Measurements from ENCODE around the gene POLR3H. TPM values are rescaled to one million over a fixed set of nuclear protein-coding genes. Genes with fewer than 3 reads are reported as not detected.

POLR3H gene
- total RNA-seq, 1 experiment from 2014 or later, result 92.1 TPM

DNA sequence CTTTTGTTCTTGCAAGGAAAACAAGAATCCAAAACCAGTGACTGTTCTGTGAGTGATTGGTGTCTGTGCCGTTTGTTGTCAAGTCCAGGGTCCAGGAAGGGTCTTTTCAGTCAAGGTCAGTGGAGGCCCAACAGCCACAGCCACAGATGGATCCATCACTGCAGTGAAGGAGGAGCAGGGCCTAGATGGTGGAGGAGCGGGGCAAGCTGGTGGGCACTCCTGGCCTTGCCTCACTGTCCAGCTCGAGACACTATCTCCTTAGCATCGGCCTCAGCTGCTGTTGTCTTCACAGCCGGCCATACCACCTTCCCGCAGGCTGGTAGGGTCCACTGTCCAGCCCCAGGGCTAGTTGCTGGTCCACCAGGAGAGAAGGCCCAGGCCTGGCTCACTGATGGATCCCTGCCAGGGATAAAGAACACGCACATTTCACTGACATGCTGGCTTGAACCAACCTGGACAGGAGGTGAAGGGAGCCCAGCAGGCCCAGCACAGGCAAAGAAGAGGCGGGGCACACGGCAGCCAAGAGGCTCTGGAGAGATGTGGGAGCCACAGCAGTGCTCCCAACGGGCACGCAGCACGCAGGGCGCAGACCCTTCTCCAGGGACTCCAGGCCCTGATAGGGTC lies 15.2 kb downstream of the POLR3H start:
- H3K4me3 ChIP-seq (ENCODE audit: low read depth, low read length, poor library complexity, severe bottlenecking), result no peak overlapping the region
- intact Hi-C loops (cut with micrococcal nuclease; ENCODE audit: unreplicated experiment), result no loop called here
- peak overlapping the region; percentile 8 for H3K27ac ChIP-seq (ENCODE audit: low read depth, low read length, poor library complexity, severe bottlenecking)
- no TSS peak for BruUV-seq (replicated peaks)
- no peak for DNase-seq (ENCODE audit: low spot score)
- POLR2A ChIA-PET (ENCODE audit: low non-redundant PET), result no interaction called here
- TF ChIP-seq EZH2 (IDR thresholded peaks at IDR 0.05; ENCODE audit: borderline replicate concordance, low read depth, low read length, poor library complexity, severe bottlenecking), result no peak
- TF ChIP-seq, protein P1, sequence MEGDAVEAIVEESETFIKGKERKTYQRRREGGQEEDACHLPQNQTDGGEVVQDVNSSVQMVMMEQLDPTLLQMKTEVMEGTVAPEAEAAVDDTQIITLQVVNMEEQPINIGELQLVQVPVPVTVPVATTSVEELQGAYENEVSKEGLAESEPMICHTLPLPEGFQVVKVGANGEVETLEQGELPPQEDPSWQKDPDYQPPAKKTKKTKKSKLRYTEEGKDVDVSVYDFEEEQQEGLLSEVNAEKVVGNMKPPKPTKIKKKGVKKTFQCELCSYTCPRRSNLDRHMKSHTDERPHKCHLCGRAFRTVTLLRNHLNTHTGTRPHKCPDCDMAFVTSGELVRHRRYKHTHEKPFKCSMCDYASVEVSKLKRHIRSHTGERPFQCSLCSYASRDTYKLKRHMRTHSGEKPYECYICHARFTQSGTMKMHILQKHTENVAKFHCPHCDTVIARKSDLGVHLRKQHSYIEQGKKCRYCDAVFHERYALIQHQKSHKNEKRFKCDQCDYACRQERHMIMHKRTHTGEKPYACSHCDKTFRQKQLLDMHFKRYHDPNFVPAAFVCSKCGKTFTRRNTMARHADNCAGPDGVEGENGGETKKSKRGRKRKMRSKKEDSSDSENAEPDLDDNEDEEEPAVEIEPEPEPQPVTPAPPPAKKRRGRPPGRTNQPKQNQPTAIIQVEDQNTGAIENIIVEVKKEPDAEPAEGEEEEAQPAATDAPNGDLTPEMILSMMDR (conservative IDR thresholded peaks at IDR 0.05; ENCODE audit: low read depth, low read length), result no peak
- CTCF ChIA-PET, result no interaction called here
- H3K9me3 ChIP-seq (ENCODE audit: low read depth, low read length, poor library complexity, severe bottlenecking), result no peaks in the 10 kb centered on the region
- H3K4me1 ChIP-seq (ENCODE audit: insufficient read depth, low read length, poor library complexity, severe bottlenecking), result no peaks in the 10 kb centered on the region
- H3K36me3 ChIP-seq (ENCODE audit: insufficient read depth, low read length, poor library complexity, severe bottlenecking), result peaks cover 91% of the 10 kb centered on the region
- H3K27me3 ChIP-seq (replicated peaks; ENCODE audit: insufficient read depth, low read depth, low read length, poor library complexity), result no peaks in the 10 kb centered on the region

DNA sequence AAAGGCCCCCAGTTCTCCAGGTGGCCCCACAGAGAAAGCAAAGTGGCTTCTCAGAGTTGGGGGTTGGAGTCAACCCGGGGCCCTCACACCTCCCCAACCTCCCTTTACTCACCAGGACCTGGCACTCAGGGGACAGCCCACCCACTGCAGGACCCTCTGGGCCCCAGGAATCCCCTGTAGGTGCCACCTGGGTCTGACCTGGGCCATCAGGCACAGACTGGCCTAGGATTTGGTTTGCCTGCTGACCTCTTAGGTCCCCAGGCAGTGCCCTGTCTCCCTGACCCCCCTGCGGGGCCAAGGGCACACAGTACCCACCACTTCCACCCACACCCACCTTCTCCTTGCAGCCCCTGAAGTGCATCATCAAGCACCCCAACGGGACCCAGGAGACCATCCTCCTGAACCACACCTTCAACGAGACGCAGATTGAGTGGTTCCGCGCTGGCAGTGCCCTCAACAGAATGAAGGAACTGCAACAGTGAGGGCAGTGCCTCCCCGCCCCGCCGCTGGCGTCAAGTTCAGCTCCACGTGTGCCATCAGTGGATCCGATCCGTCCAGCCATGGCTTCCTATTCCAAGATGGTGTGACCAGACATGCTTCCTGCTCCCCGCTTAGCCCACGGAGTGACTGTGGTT lies 16.0 kb downstream of the POLR3H start:
- Histone ChIP-seq H3K4me1 (ENCODE audit: insufficient read depth, low read length, poor library complexity, severe bottlenecking) (no peaks in the 10 kb centered on the region), H3K27ac (ENCODE audit: low read depth, low read length, poor library complexity, severe bottlenecking) (peak overlapping the region; percentile 18), H3K9me3 (ENCODE audit: low read depth, low read length, poor library complexity, severe bottlenecking) (no peaks in the 10 kb centered on the region), H3K4me3 (ENCODE audit: low read depth, low read length, poor library complexity, severe bottlenecking) (no peak overlapping the region), H3K36me3 (ENCODE audit: insufficient read depth, low read length, poor library complexity, severe bottlenecking) (peaks cover 92% of the 10 kb centered on the region), H3K27me3 (replicated peaks; ENCODE audit: insufficient read depth, low read depth, low read length, poor library complexity) (no peaks in the 10 kb centered on the region)
- intact Hi-C loops (cut with micrococcal nuclease; ENCODE audit: unreplicated experiment), result no loop called here
- no peak for TF ChIP-seq EZH2 (IDR thresholded peaks at IDR 0.05; ENCODE audit: borderline replicate concordance, low read depth, low read length, poor library complexity, severe bottlenecking)
- TF ChIP-seq, protein P1 (conservative IDR thresholded peaks at IDR 0.05; ENCODE audit: low read depth, low read length), result no peak
- POLR2A ChIA-PET (ENCODE audit: low non-redundant PET), result no interaction called here
- no peak for DNase-seq (ENCODE audit: low spot score)
- TSS peak; percentile 72 for BruUV-seq (replicated peaks)
- CTCF ChIA-PET, result interaction anchor here (0.7 kb wide), 1 partner anchor 478 kb away, joined by 4 read pairs; no protein-coding TSS in a partner anchor

DNA sequence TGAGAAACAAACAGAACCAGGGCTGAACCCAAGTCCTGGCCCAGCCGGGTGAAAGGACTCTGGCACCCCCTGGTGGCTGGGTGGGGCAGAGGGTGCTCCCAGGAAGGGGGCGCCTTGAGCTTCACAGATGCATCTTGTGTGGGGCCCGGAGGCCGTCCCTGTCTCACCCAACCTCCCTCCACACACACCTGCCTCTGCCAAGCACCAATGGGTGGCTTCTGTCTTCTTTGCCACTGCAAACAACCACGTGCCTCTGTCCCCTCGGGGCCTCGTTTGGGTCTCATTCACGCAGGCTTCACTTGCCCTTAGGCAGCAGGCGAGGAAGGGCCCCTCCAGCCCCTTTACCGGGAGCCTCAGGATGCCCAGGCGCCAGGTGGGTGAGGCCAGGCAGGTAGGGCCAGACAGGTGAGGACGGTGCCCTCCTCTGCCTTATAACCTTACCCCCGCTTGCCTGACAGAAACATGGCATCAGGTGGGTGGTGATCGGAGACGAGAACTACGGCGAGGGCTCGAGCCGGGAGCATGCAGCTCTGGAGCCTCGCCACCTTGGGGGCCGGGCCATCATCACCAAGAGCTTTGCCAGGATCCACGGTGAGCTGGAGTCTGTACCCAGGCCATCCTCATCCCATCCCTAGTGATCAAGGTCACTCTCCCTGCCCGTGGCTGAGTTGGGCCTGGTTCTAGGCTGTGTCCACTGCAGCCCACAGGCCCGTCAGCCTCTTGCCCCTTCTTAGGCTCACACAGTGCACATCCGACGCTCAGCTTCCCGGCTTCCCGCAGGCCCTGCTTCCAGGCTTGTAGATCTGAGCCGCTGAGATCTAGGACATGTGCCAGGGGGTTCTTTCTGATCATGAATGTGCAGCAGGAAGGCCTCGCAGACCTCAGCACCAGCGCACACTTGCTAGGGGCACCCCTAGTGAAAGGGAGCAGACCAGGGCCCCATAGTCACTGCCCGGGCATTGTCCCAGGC lies 17.2 kb downstream of the POLR3H start:
- Histone ChIP-seq H3K36me3 (ENCODE audit: insufficient read depth, low read length, poor library complexity, severe bottlenecking) (peaks cover 82% of the 10 kb centered on the region), H3K27ac (ENCODE audit: low read depth, low read length, poor library complexity, severe bottlenecking) (peak overlapping the region; percentile 67), H3K4me1 (ENCODE audit: insufficient read depth, low read length, poor library complexity, severe bottlenecking) (no peaks in the 10 kb centered on the region), H3K4me3 (ENCODE audit: low read depth, low read length, poor library complexity, severe bottlenecking) (no peak overlapping the region), H3K9me3 (ENCODE audit: low read depth, low read length, poor library complexity, severe bottlenecking) (no peaks in the 10 kb centered on the region), H3K27me3 (replicated peaks; ENCODE audit: insufficient read depth, low read depth, low read length, poor library complexity) (no peaks in the 10 kb centered on the region)
- POLR2A ChIA-PET (ENCODE audit: low non-redundant PET), result no interaction called here
- DNase-seq (ENCODE audit: low spot score), result peak; percentile 49
- no TSS peak for BruUV-seq (replicated peaks)
- CTCF ChIA-PET, result interaction anchor here (0.6 to 1.2 kb wide), 6 partner anchors 13 to 604 kb away, joined by 3 to 9 read pairs (median 4); no protein-coding TSS in a partner anchor
- TF ChIP-seq EZH2 (IDR thresholded peaks at IDR 0.05; ENCODE audit: borderline replicate concordance, low read depth, low read length, poor library complexity, severe bottlenecking), result no peak
- TF ChIP-seq, protein P1 (conservative IDR thresholded peaks at IDR 0.05; ENCODE audit: low read depth, low read length), result peak; percentile 90
- intact Hi-C loops (cut with micrococcal nuclease; ENCODE audit: unreplicated experiment), result no loop called here

Measured in A673 (cell line).